ENCODE data around the gene YRDC. TPM values are rescaled to one million over a fixed set of nuclear protein-coding genes. Genes with fewer than 3 reads are reported as not detected.

YRDC gene
- total RNA-seq, 1 donor from 2014 or later, result 18.6 TPM

- Mint-ChIP-seq H3K36me3 (peaks cover 8% of the 10 kb centered on the region), H3K27ac (no peak overlapping the region), H3K9me3 (no peaks in the 10 kb centered on the region), H3K4me1 (no peaks in the 10 kb centered on the region), H3K27me3 (ENCODE audit: low read depth) (no peaks in the 10 kb centered on the region), H3K4me3 (no peak overlapping the region)
- TF ChIP-seq, protein P1, sequence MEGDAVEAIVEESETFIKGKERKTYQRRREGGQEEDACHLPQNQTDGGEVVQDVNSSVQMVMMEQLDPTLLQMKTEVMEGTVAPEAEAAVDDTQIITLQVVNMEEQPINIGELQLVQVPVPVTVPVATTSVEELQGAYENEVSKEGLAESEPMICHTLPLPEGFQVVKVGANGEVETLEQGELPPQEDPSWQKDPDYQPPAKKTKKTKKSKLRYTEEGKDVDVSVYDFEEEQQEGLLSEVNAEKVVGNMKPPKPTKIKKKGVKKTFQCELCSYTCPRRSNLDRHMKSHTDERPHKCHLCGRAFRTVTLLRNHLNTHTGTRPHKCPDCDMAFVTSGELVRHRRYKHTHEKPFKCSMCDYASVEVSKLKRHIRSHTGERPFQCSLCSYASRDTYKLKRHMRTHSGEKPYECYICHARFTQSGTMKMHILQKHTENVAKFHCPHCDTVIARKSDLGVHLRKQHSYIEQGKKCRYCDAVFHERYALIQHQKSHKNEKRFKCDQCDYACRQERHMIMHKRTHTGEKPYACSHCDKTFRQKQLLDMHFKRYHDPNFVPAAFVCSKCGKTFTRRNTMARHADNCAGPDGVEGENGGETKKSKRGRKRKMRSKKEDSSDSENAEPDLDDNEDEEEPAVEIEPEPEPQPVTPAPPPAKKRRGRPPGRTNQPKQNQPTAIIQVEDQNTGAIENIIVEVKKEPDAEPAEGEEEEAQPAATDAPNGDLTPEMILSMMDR (IDR thresholded peaks at IDR 0.05; ENCODE audit: unreplicated experiment), result no peak
- no peak for DNase-seq (ENCODE audit: low spot score in 2 of 2, unreplicated experiment in 2 of 2)
Observed at GRCh38 chr1:37844536-37844935, 36.5 kb upstream of the YRDC start.

DNA sequence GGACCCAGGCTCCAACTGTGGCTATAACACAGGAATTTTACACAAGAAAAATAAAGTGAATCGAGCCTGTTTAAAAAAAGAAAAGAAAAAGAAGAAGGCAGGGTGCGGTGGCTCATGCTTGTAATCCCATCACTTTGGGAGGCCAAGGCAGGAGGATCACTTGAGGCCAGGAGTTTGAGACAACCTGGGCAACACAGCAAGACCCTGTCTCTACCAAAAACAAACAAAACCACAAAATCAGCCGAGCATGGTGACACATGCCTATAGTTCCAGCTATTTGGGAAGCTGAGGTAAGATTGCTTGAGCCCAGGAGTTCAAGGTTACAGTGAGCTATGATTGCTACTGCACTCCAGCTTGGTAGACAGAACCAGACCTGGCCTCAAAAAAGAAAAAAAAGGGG lies 33.6 kb upstream of the YRDC start:
- H3K36me3 Mint-ChIP-seq, result peaks cover 11% of the 10 kb centered on the region
- no peak overlapping the region for H3K27ac Mint-ChIP-seq
- no peak overlapping the region for H3K4me3 Mint-ChIP-seq
- no peaks in the 10 kb centered on the region for H3K9me3 Mint-ChIP-seq
- H3K4me1 Mint-ChIP-seq, result no peaks in the 10 kb centered on the region
- no peak for DNase-seq (ENCODE audit: low spot score in 2 of 2, unreplicated experiment in 2 of 2)
- no peaks in the 10 kb centered on the region for H3K27me3 Mint-ChIP-seq (ENCODE audit: low read depth)
- TF ChIP-seq, protein P1 (IDR thresholded peaks at IDR 0.05; ENCODE audit: unreplicated experiment), result no peak

DNA sequence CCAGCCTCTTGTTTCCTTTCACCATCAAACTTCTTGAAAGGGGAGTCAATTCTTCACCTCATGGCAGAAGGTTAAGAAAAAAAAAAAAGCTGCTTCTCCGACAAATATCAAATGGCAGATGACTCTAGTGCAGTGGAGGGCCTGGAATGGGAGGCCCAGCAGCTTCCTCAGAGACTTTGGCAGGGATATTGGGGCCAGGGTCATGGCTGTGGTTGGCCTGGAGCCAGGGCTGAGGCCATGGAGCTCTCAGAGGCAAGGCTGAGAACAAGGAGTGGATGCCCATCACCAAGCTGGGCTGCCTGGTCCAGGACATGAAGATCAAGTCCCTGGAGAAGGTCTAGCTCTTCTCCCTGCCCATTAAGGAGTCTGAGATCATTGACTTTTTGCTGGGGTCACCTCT lies 32.7 kb upstream of the YRDC start:
- DNase-seq (ENCODE audit: low spot score in 2 of 2, unreplicated experiment in 2 of 2), result no peak
- no peaks in the 10 kb centered on the region for H3K9me3 Mint-ChIP-seq

GRCh38 chr1:37839676-37840075 lies 31.7 kb upstream of the YRDC start:
- Mint-ChIP-seq H3K27me3 (ENCODE audit: low read depth) (no peaks in the 10 kb centered on the region), H3K27ac (no peak overlapping the region), H3K9me3 (no peaks in the 10 kb centered on the region), H3K4me1 (no peaks in the 10 kb centered on the region), H3K4me3 (no peak overlapping the region), H3K36me3 (peaks cover 24% of the 10 kb centered on the region)
- TF ChIP-seq, protein P1 (IDR thresholded peaks at IDR 0.05; ENCODE audit: unreplicated experiment), result no peak
- no peak for DNase-seq (ENCODE audit: low spot score in 2 of 2, unreplicated experiment in 2 of 2)

More for the DNA sequence above, 32.7 kb upstream of the YRDC start:
- TF ChIP-seq, protein P1 (IDR thresholded peaks at IDR 0.05; ENCODE audit: unreplicated experiment), result no peak
- peaks cover 17% of the 10 kb centered on the region for H3K36me3 Mint-ChIP-seq
- no peak overlapping the region for H3K4me3 Mint-ChIP-seq
- H3K27ac Mint-ChIP-seq, result no peak overlapping the region
- H3K27me3 Mint-ChIP-seq (ENCODE audit: low read depth), result no peaks in the 10 kb centered on the region
- H3K4me1 Mint-ChIP-seq, result no peaks in the 10 kb centered on the region

- no peak for DNase-seq (ENCODE audit: low spot score in 2 of 2, unreplicated experiment in 2 of 2)
- peaks cover 39% of the 10 kb centered on the region for H3K36me3 Mint-ChIP-seq
- H3K4me1 Mint-ChIP-seq, result no peaks in the 10 kb centered on the region
- no peak overlapping the region for H3K27ac Mint-ChIP-seq
- TF ChIP-seq, protein P1 (IDR thresholded peaks at IDR 0.05; ENCODE audit: unreplicated experiment), result no peak
- H3K27me3 Mint-ChIP-seq (ENCODE audit: low read depth), result no peaks in the 10 kb centered on the region
- H3K4me3 Mint-ChIP-seq, result no peak overlapping the region
- H3K9me3 Mint-ChIP-seq, result no peaks in the 10 kb centered on the region
Observed at GRCh38 chr1:37836788-37837187, 28.8 kb upstream of the YRDC start.

GRCh38 chr1:37831809-37832208 lies 23.8 kb upstream of the YRDC start:
- Mint-ChIP-seq H3K9me3 (no peaks in the 10 kb centered on the region), H3K36me3 (peaks cover 41% of the 10 kb centered on the region), H3K4me1 (no peaks in the 10 kb centered on the region), H3K4me3 (no peak overlapping the region), H3K27ac (no peak overlapping the region), H3K27me3 (ENCODE audit: low read depth) (no peaks in the 10 kb centered on the region)
- TF ChIP-seq, protein P1 (IDR thresholded peaks at IDR 0.05; ENCODE audit: unreplicated experiment), result no peak
- no peak for DNase-seq (ENCODE audit: low spot score in 2 of 2, unreplicated experiment in 2 of 2)

Data from mesothelial cell of epicardium (in vitro differentiated cells).